Measurements from ENCODE around the gene PLA2G2E.
"Not testable (repeated sequence)": the region's sequence is repeated elsewhere in the genome, so short reads cannot be mapped to it uniquely, and the experiment has no call there.

PLA2G2E gene, protein sequence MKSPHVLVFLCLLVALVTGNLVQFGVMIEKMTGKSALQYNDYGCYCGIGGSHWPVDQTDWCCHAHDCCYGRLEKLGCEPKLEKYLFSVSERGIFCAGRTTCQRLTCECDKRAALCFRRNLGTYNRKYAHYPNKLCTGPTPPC

GRCh38 chr1:19923137-19923952 lies at the start of gene PLA2G2E:
Gene PLA2G2E (minus strand): TSS chr1:19923617. CDS start chr1:19923559, 58 bp downstream.
- no peak for DNase-seq

DNA sequence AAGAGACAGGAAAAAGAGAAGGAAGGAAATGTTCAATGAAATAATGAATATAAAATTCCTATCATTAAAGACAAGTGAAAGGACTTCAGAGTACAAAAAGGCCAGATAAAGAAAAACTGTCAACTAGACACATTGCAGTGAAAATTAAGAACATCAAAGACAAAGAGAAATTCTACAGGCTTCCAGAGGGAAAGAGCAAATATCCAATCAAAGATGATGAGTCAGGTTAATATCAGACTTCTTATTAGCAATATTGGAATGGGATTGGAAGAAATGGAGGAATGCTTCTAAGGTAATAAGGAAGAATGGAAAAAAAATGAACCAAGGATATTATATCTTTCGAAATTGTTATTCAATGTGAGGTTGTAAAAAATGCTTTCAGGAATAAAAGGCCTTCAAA lies 48.2 kb upstream of the PLA2G2E start:
- DNase-seq: no peak

DNA sequence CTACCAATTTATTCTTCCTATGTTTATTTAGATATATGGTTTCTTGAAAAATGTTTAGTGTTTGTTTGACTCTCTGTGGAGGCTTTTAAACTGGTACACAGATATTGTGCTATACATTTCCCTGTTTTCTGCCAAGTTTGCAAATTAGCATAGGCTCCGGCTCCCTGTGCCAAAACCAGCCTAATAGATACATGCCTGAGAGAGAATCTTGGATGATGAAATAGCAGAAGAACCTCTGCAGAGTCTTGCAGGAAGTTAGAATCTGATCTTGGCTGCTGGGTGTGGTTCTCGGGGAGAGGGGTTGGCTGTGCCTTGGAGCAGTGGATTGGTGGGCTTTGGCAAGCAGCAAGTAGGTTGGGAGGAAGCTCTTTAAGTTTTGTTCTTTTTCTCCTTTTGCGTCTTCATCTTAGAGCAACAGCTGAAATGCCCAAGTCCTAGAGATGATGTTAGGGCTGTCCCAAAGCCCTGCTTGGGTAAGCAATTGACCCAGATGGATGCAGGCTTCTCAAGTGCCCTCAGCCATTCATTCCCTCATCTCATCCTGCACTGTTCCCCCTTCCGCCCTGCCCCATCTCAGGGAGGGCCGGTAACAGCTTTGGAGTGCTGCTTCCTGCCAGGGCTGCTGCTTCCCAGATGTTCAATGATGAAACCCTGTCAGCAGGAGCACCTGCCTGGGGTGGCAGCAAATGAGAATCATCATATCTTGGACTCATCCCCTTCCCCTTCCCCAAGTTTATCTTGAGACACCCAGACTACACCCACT lies 46.7 kb upstream of the PLA2G2E start:
- no peak for DNase-seq

DNA sequence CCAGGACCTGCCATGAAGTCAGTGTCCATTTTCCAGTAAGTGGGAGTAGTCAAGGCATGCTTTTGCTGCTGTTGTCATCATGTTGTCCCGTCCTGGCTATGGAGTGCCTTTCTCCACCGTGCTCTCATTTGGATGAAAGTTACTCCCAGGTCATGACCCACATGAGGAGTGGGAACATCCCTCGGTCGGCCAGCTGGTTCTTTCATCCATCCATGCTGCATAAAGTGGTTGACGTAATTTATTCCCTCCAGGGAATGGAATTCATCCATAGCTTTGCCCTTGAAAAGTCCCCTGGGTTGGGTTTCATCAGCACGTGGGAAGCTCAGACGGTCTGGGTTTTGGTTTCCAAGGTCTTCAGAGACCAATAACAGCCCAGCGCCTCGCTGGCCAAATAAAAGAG lies 44.4 kb upstream of the PLA2G2E start:
- no peak for DNase-seq

DNA sequence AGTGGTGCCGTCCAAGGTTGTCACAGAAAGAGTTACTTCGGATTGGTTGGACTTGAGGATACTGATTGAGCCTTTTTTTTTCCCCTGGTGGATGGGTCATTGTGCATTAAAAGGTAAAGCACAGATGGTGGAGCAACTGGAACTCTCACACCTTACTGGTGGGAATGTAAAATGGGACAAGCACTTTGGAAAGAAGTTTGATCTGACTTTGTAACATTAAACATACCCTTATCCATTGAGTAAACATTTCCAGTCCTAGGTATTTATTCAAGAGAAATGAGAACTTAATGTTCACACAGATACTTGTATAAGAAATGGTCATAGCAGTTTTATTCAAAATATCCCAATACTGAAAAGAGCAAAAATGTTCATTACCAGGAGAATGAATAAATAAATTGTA lies 41.1 kb upstream of the PLA2G2E start:
- DNase-seq: no peak

DNA sequence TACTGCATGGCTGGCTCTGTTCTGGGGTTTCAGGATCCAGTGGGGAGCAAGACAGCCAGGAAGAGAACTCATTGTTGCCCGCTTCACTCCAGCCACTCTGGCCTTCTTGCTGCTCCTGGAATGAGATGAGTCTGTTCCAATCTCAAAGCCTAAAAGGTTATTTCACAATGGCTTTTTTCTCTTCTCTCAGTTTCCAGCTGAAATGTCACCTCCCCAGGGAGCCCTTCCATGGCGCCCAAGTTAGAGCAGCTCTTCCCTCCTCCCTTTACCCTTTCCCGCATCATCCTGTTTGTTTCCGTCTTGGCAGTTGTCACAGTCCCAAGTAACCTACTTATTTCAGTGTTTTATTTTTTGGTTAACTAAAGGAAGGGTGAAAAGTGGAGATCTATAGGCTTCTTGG lies 40.2 kb upstream of the PLA2G2E start:
- no peak for DNase-seq

DNA sequence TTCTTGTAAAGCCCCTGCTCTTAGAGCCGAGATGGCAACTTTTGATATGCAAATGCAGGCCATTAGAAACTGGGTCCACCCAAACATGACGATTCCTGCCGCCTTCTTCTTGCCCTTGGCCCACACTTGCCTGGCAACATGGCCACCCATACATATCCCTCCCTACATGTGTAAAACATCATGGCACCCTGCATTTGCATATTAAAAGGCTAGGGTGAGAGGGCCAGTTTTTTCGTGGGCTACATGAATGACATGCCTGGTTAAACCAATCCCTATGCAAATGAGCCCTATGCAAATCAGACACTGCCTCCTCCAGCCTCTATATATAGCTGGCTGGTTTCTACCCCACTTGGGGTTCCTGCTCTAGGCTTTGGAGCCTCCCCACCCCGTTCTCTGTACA lies 37.2 kb upstream of the PLA2G2E start:
- no peak for DNase-seq

- no peak for DNase-seq
Measured at GRCh38 chr1:19957779-19958178, 34.4 kb upstream of the PLA2G2E start.

- DNase-seq: no peak
Measured at GRCh38 chr1:19955534-19956170, 32.2 kb upstream of the PLA2G2E start.

DNA sequence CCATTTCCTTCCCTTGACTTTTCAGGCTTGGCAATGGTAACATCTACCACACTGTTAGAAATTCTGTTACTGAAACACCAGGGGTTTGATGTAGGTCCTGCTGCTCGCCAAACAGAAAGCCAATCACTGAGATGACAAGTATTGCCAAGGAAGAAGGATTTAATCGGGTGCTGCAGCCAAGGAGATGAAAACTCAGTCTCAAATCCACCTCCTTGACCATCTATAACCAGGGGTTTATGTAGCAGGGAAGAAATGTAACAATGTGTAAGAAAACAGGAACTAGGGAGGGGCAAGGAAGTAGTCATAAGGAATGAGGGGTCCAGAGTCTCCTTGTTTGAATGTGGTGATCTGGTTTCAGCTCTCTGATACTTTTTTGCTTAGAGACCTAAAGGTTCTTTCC lies 30.6 kb upstream of the PLA2G2E start:
- DNase-seq: no peak

GRCh38 chr1:19949016-19949415 lies 25.6 kb upstream of the PLA2G2E start:
- DNase-seq: no peak

- DNase-seq: no peak
Measured at GRCh38 chr1:19946971-19947370, 23.6 kb upstream of the PLA2G2E start.

- no peak for DNase-seq
Measured at GRCh38 chr1:19946331-19946751, 22.9 kb upstream of the PLA2G2E start.

DNA sequence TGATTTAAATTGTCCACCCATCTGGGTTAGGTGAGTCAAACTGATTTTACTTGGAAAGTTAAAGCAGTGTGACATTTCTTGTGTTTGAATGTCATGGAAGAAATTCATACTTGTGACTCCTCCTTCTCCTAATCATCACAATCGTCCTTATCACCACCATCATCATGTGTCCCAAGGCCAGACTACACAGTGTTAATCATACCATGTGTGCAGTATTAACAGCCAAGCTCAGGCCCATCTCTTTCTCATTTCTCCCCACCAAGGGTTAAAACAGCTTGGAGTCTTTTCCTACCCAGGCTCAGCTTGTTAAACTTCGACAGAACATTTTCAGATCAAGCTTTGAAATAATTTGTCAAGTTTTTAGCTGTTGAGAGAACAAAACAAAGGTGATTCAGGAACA lies 22.5 kb upstream of the PLA2G2E start:
- DNase-seq: no peak

- DNase-seq: no peak
Measured at GRCh38 chr1:19942657-19943056, 19.2 kb upstream of the PLA2G2E start.

DNA sequence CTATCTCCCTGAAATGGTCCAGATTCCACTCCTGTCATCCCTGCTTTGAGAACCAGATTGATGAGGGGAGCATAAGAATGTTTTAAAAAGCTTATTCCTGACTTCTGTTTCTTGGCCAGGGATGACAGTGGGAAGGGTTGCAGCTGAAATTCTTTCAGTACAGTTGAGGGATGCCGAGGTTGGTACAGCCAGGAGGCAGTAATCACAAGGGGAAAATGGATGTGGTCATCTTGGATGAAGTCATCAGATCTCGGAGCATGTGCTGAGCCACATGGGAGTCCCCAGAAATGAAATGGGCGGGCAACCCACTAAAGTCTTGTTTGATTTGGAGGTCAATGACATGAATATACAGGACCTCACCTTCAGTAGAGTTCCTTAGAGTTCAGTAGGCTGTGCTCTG lies 18.7 kb upstream of the PLA2G2E start:
- DNase-seq: no peak

GRCh38 chr1:19941206-19941568 lies 17.8 kb upstream of the PLA2G2E start:
- no peak for DNase-seq

DNA sequence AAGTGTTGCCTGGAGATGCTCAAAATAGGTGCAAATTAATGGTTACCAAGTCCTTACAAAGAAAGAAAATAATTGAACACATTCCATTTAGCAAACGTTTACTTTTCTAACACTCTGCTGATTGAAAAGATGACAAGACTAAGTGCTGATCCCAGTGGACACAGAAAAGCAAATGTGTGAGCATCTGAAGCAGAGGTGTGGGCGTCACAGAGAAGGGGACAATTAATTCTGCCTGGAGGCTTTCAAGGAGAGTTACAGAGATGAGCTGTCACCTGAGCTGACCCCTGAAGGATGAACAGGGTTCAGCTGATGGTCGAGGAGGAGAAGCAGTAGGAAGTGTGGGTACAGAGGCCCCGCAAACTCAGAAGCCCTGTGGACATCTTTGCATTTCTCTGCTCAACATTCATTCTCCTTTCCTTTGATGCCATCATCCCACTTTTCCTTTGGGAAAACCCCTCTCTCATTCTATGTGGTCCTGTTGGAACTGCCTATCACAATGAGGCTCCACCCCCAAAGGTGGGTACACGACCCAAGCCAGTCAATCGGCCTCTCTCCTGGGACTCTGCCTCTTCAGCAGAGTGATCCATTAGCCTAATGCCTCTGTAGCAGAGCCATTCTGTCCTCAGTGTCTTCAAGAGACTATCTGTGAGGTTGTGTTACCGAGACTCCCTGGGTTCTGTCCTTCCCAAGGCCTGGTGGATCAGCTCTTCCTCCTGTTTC lies 17.2 kb upstream of the PLA2G2E start:
- DNase-seq: no peak

- no peak for DNase-seq
Measured at GRCh38 chr1:19938472-19938871, 15.1 kb upstream of the PLA2G2E start.

DNA sequence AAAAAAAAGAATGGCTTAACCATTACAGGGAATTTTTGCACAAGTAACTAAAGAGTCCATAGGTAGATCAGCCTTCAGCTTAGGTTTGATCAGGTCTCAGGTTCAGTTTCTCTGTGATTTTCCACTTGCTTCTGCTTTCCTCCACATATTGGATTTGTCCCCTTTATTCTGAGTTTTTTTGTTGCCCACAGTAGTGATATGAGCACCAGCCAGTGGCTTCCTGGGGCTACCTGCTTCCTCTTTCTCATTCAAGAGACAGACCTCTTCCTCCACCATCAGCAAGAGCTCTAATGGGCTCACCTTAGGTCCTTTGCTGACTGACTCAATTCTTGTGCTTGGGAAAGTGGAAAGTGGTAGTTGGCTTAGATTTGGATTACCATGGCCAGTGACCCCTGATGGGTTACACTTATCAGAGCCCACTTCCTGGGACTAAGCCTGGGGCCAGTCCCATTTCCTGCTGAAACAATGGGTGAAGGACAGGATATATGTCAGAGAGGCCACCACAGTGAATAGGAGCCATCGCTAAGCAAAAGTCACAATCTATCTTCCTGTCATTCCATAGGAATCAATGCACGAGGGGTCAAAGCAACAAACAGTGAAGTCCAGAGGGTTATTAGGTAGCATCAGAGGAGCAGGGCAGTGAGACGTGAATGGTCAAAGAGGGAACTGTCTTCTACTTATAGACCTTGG lies 12.8 kb upstream of the PLA2G2E start:
- DNase-seq: no peak

DNA sequence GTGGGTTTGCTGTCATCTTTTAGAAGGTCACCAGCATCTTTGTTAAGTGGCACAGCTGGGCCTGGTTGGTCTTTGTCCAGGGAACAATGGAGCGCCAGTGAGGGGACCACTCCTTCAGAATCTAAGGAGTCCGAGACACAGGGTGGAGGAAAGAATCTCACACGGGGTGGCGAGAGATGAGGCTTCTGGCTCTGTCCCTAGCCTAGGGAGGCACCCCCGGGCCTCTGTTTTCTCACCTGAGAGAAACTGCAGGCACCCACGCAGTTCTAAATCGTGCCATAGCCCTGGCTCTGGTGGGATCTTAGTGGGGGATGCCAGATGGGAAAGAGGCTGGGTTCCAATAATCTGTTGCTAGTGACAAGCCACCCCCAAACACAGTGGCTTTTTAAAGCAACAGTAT lies 10.9 kb upstream of the PLA2G2E start:
- DNase-seq: no peak

GRCh38 chr1:19932866-19933265 lies 9.4 kb upstream of the PLA2G2E start:
- no peak for DNase-seq

DNA sequence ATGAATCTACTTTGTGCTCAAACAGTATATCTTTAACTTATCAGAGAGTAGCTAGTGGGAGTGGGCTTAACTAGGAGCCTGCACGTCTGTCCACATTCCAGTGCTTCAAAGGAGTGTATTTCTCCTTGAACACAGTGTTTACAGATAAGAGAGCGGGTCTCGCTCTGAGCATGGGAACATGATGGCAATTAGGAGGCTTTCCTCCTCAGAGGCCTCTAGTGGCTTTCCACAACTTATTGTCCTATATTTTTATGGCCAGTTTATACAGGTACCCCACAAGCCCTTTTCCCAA lies 3.7 kb upstream of the PLA2G2E start:
- not testable (repeated sequence) for DNase-seq

Measured in stimulated activated CD4-positive, alpha-beta T cell treated with anti-CD3 and anti-CD28 coated beads, Interleukin-4, amount 100 ng/mL, for 4 hours (primary cell).